ENCODE data around the gene ANKRD10.

GRCh38 chr13:110876609-110877008 is 38.3 kb downstream of the ANKRD10 start:
- TF ChIP-seq, protein P1, sequence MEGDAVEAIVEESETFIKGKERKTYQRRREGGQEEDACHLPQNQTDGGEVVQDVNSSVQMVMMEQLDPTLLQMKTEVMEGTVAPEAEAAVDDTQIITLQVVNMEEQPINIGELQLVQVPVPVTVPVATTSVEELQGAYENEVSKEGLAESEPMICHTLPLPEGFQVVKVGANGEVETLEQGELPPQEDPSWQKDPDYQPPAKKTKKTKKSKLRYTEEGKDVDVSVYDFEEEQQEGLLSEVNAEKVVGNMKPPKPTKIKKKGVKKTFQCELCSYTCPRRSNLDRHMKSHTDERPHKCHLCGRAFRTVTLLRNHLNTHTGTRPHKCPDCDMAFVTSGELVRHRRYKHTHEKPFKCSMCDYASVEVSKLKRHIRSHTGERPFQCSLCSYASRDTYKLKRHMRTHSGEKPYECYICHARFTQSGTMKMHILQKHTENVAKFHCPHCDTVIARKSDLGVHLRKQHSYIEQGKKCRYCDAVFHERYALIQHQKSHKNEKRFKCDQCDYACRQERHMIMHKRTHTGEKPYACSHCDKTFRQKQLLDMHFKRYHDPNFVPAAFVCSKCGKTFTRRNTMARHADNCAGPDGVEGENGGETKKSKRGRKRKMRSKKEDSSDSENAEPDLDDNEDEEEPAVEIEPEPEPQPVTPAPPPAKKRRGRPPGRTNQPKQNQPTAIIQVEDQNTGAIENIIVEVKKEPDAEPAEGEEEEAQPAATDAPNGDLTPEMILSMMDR (IDR thresholded peaks at IDR 0.05 in 4 of 5, conservative IDR thresholded peaks at IDR 0.05 in 1 of 5) = no peak
- TF ChIP-seq POLR2A (IDR thresholded peaks at IDR 0.05) = no peak
